Uterus (tissue), 2 donors: ENCODE data around the gene TANC1.

ENCODE experiments used
- CTCF ChIP-seq, 4 experiments: fragments of 200-600 bp in 2 of 4; fragments of 450-650 bp in 2 of 4; sonication (generic) in 2 of 4; IDR thresholded peaks; one replicate each; pipeline ENCODE4 v1.5.1; 2016 to 2019; ENCODE audit warnings: antibody characterized with exemption in 4 of 4, mild to moderate bottlenecking in 2 of 4, moderate library complexity in 1 of 4
- POLR2A ChIP-seq, 2 donors: fragments of 450-650 bp; IDR thresholded peaks; one replicate each; pipeline ENCODE4 v1.6.1; 2016; ENCODE audit warnings: antibody characterized with exemption in 2 of 2, mild to moderate bottlenecking in 1 of 2, moderate library complexity in 1 of 2

GRCh38 chr2:159195697-159196096, 227.3 kb downstream of the TANC1 start:
- TF ChIP-seq CTCF (IDR thresholded peaks at IDR 0.05) (no peak), POLR2A (IDR thresholded peaks at IDR 0.05) (no peak)
